Heart left ventricle (tissue), 13 donors: ENCODE results near the gene LDAH.

Source experiments
- POLR2A ChIP-seq, 2 donors: fragments of 450-650 bp; IDR thresholded peaks; one replicate each; pipeline ENCODE4 v1.6.1; 2017; ENCODE audit warnings: antibody characterized with exemption in 2 of 2, mild to moderate bottlenecking in 2 of 2, moderate library complexity in 2 of 2
- TF ChIP-seq, protein P1 (sequence below), 12 donors: fragments of 200-600 bp; sonication (generic) in 4 of 12; IDR thresholded peaks; one replicate each; pipeline versions ENCODE4 v1.5.0 to v1.8.0; 2018 to 2022; ENCODE audit warnings: antibody characterized with exemption in 12 of 12, mild to moderate bottlenecking in 5 of 12
- donor health status: ischemic (EF 13 %, LVEDD 7.1; RV severe dilation, severe dysfunction).
- donor health status: DM: no; HTN: yes; CAD: no.
- donor health status: DM: no; HTN: no; CAD: no.
- donor health status: ischemic (EF 25% LVEDD 6.9; RV normal size, moderate dysfunction).
- donor health status: ischemic (EF 25% LVEDD 5.7; RV mildly dilated, moderate dysfunction).
- donor health status: ischemic (EF 35%, LVEDD 5.7; RV mildly dilated, moderate dysfunction).
- donor health status: nonischemic (EF 11% LVEDD 7.7; RV severe dilation, severe dysfunction).
- donor health status: DM: yes; HTN: yes; CAD: no.
- donor health status: PGD.
- donor health status: ischemic (EF 29% LVEDD 5.4; RV normal size, mild dysfunction).
- donor health status: nonischemic (EF 23%, LVEDD 6.1; RV moderate dilation, normal function).

DNA sequence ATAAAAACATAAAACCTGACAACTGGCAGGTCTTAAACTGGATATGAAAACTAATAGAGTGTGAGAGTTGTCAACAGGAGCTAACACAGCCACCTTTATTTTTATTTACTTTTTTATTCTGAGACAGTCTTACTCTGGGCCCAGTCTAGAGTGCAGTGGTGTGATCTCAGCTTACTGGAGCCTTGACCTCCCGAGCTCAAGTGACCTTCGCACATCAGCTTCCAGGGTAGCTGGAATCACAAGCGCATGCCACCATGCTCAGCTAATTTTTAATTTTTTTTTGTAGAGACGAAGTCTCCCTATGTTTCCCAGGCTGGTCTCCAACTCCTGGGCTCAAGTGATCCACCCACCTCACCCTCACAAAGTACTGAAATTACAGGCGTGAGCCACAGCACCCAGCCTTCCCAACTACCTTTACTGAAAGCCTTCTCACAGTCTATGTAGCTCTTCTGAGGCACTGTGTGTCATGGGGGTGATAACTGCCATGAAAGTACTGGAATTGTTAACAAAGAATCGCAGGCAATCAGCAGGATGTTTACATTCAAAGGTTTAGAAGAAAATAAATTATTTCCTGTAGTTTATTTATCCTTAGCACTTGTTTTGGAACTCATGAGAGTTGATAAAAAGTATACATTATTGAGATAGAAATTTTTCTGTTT is 131.7 kb downstream of the LDAH start:
- TF ChIP-seq, protein P1, sequence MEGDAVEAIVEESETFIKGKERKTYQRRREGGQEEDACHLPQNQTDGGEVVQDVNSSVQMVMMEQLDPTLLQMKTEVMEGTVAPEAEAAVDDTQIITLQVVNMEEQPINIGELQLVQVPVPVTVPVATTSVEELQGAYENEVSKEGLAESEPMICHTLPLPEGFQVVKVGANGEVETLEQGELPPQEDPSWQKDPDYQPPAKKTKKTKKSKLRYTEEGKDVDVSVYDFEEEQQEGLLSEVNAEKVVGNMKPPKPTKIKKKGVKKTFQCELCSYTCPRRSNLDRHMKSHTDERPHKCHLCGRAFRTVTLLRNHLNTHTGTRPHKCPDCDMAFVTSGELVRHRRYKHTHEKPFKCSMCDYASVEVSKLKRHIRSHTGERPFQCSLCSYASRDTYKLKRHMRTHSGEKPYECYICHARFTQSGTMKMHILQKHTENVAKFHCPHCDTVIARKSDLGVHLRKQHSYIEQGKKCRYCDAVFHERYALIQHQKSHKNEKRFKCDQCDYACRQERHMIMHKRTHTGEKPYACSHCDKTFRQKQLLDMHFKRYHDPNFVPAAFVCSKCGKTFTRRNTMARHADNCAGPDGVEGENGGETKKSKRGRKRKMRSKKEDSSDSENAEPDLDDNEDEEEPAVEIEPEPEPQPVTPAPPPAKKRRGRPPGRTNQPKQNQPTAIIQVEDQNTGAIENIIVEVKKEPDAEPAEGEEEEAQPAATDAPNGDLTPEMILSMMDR (IDR thresholded peaks at IDR 0.05) = no peak
- no peak for TF ChIP-seq POLR2A (IDR thresholded peaks at IDR 0.05)
